HL-60 (cell line): ENCODE results near the gene JARID2.

Source experiments
- DNase-seq, 2 experiments: peaks; one replicate each; pipeline ENCODE4 v3.0.0-alpha.2; 2010 to 2020; ENCODE audit warnings: low read depth in 1 of 2, low spot score in 1 of 2
- H3K27ac ChIP-seq: fragments of 250-450 bp; sonication (Bioruptor Pico); replicated peaks from 2 replicates; pipeline ENCODE4 v1.5.1; 2020; ENCODE audit warnings: mild to moderate bottlenecking, moderate library complexity
- H3K27me3 ChIP-seq: fragments of 250-450 bp; sonication (Bioruptor Pico); 2 replicates; pipeline ENCODE4 v1.5.1; 2021; ENCODE audit warnings: mild to moderate bottlenecking, moderate library complexity; ENCODE audit not compliant: insufficient read depth, poor library complexity, severe bottlenecking
- H3K4me3 ChIP-seq: replicated peaks from 2 replicates; pipeline ENCODE4 v1.5.1; 2011; ENCODE audit warnings: mild to moderate bottlenecking, control low read depth, low read length; ENCODE audit not compliant: insufficient read depth
- GABPA ChIP-seq: IDR thresholded peaks from 2 replicates; pipeline ENCODE4 v1.6.1; 2012; ENCODE audit warnings: low read depth
- POLR2AphosphoS5 ChIP-seq: IDR thresholded peaks from 2 replicates; pipeline ENCODE4 v1.6.1; 2012; ENCODE audit warnings: low read depth
- SPI1 ChIP-seq: IDR thresholded peaks from 2 replicates; pipeline ENCODE4 v1.6.1; 2012; ENCODE audit warnings: low read depth, mild to moderate bottlenecking, borderline replicate concordance
- TF ChIP-seq, protein P1 (sequence below): IDR thresholded peaks from 2 replicates; pipeline ENCODE4 v1.6.1; 2012; ENCODE audit warnings: low read depth; ENCODE audit not compliant: insufficient replicate concordance
- TF ChIP-seq, protein P2 (sequence below): IDR thresholded peaks from one replicate; pipeline ENCODE4 v1.5.1; 2011; ENCODE audit warnings: low read length, control low read depth, inconsistent platforms; ENCODE audit not compliant: insufficient read depth

JARID2 gene

GRCh38 chr6:15499591-15499990 lies 253.7 kb downstream of the JARID2 start:
- H3K27me3 ChIP-seq = no peaks in the 10 kb centered on the region
- H3K4me3 ChIP-seq = no peak overlapping the region
- H3K27ac ChIP-seq = no peak overlapping the region
- TF ChIP-seq, protein P1, sequence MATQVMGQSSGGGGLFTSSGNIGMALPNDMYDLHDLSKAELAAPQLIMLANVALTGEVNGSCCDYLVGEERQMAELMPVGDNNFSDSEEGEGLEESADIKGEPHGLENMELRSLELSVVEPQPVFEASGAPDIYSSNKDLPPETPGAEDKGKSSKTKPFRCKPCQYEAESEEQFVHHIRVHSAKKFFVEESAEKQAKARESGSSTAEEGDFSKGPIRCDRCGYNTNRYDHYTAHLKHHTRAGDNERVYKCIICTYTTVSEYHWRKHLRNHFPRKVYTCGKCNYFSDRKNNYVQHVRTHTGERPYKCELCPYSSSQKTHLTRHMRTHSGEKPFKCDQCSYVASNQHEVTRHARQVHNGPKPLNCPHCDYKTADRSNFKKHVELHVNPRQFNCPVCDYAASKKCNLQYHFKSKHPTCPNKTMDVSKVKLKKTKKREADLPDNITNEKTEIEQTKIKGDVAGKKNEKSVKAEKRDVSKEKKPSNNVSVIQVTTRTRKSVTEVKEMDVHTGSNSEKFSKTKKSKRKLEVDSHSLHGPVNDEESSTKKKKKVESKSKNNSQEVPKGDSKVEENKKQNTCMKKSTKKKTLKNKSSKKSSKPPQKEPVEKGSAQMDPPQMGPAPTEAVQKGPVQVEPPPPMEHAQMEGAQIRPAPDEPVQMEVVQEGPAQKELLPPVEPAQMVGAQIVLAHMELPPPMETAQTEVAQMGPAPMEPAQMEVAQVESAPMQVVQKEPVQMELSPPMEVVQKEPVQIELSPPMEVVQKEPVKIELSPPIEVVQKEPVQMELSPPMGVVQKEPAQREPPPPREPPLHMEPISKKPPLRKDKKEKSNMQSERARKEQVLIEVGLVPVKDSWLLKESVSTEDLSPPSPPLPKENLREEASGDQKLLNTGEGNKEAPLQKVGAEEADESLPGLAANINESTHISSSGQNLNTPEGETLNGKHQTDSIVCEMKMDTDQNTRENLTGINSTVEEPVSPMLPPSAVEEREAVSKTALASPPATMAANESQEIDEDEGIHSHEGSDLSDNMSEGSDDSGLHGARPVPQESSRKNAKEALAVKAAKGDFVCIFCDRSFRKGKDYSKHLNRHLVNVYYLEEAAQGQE = no peak
- TF ChIP-seq SPI1 (no peak), GABPA (no peak), POLR2AphosphoS5 (no peak)
- TF ChIP-seq, protein P2, sequence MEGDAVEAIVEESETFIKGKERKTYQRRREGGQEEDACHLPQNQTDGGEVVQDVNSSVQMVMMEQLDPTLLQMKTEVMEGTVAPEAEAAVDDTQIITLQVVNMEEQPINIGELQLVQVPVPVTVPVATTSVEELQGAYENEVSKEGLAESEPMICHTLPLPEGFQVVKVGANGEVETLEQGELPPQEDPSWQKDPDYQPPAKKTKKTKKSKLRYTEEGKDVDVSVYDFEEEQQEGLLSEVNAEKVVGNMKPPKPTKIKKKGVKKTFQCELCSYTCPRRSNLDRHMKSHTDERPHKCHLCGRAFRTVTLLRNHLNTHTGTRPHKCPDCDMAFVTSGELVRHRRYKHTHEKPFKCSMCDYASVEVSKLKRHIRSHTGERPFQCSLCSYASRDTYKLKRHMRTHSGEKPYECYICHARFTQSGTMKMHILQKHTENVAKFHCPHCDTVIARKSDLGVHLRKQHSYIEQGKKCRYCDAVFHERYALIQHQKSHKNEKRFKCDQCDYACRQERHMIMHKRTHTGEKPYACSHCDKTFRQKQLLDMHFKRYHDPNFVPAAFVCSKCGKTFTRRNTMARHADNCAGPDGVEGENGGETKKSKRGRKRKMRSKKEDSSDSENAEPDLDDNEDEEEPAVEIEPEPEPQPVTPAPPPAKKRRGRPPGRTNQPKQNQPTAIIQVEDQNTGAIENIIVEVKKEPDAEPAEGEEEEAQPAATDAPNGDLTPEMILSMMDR = no peak
- no peak for DNase-seq

GRCh38 chr6:15500078-15500740 lies 254.3 kb downstream of the JARID2 start:
- no peak for TF ChIP-seq GABPA
- TF ChIP-seq, protein P2 = no peak
- TF ChIP-seq POLR2AphosphoS5 = no peak
- TF ChIP-seq SPI1 = no peak
- TF ChIP-seq, protein P1 = no peak
- no peak for DNase-seq
- Histone ChIP-seq H3K27me3 (no peaks in the 10 kb centered on the region), H3K4me3 (no peak overlapping the region), H3K27ac (no peak overlapping the region)

- TF ChIP-seq, protein P1 = no peak
- TF ChIP-seq SPI1 = peak; percentile 23; the same call in 1 of the 2 replicates
- TF ChIP-seq, protein P2 = no peak
- TF ChIP-seq GABPA = no peak
- no peak overlapping the region for H3K4me3 ChIP-seq
- H3K27me3 ChIP-seq = no peaks in the 10 kb centered on the region
- DNase-seq = no peak
- H3K27ac ChIP-seq = no peak overlapping the region
Observed at GRCh38 chr6:15500901-15501825, 255.3 kb downstream of the JARID2 start.
